HEK293 (cell line): Measurements from ENCODE around the gene TMEM45A.

Experiments
- CTCF ChIA-PET: fragments of 350-600 bp; formaldehyde crosslinking; extraction: SDS; loops from one replicate; lab custom pipeline; 2021; ENCODE audit warnings: antibody characterized with exemption; lab: Yijun Ruan, JAX
- POLR2A ChIA-PET: fragments of 300-600 bp; formaldehyde crosslinking; extraction: SDS; loops from one replicate; lab custom pipeline; 2020; ENCODE audit warnings: antibody characterized with exemption, inconsistent platforms; lab: Yijun Ruan, JAX
- H3K27ac ChIP-seq: fragments of 200-500 bp; sonication (Bioruptor generic); 2 replicates; pipeline ENCODE4 v1.5.1; 2014; ENCODE audit warnings: low read depth, low read length, control low read depth, inconsistent platforms; ENCODE audit errors: extremely low read depth
- H3K36me3 ChIP-seq, 2 experiments: fragments of 200-500 bp in 1 of 2; sonication (Bioruptor generic) in 1 of 2; 1 replicate in 1 of 2; 2 replicates in 1 of 2; pipeline ENCODE4 v1.5.1; 2014 to 2017; ENCODE audit warnings: inconsistent platforms in 2 of 2, low read length in 2 of 2; ENCODE audit not compliant: control insufficient read depth in 2 of 2, insufficient read depth in 1 of 2
- H3K4me1 ChIP-seq: fragments of 200-500 bp; sonication (Bioruptor generic); 2 replicates; pipeline ENCODE4 v1.5.1; 2014; ENCODE audit warnings: mild to moderate bottlenecking, low read length, inconsistent platforms; ENCODE audit not compliant: control insufficient read depth, insufficient read depth
- H3K4me3 ChIP-seq: 2 replicates; pipeline ENCODE4 v1.5.1; 2011; ENCODE audit warnings: low read depth, mild to moderate bottlenecking, control low read depth, low read length, moderate library complexity
- H3K9me3 ChIP-seq: fragments of 200-500 bp; sonication (Bioruptor generic); 2 replicates; pipeline ENCODE4 v1.5.1; 2014; ENCODE audit warnings: low read depth, low read length, inconsistent platforms; ENCODE audit not compliant: control insufficient read depth, insufficient read depth
- BCL11B ChIP-seq: fragments of 450-650 bp; formaldehyde crosslinking; IDR thresholded peaks from 2 replicates; pipeline ENCODE4 v1.5.1; 2016; ENCODE audit warnings: low read depth, missing biosample characterization, missing genetic modification characterization
- BCL6B ChIP-seq: fragments of 450-650 bp; formaldehyde crosslinking; IDR thresholded peaks from 2 replicates; pipeline ENCODE4 v1.5.1; 2017; ENCODE audit warnings: missing biosample characterization, missing genetic modification characterization
- GLI2 ChIP-seq: fragments of 450-650 bp; formaldehyde crosslinking; IDR thresholded peaks from 2 replicates; pipeline ENCODE4; 2017; ENCODE audit warnings: missing biosample characterization, missing genetic modification characterization, low read depth, borderline replicate concordance
- HIC1 ChIP-seq: fragments of 450-650 bp; formaldehyde crosslinking; IDR thresholded peaks from 2 replicates; pipeline ENCODE4 v1.5.1; 2016; ENCODE audit warnings: missing biosample characterization, missing genetic modification characterization
- HOXA7 ChIP-seq: sonication (generic); formaldehyde crosslinking; IDR thresholded peaks from 2 replicates; pipeline ENCODE4 v1.8.1; 2022; ENCODE audit warnings: missing genetic modification reagents, borderline replicate concordance
- IKZF3 ChIP-seq: fragments of 450-650 bp; IDR thresholded peaks from 2 replicates; pipeline ENCODE4 v1.5.0; 2018; ENCODE audit warnings: missing biosample characterization, mild to moderate bottlenecking, missing genetic modification characterization, moderate library complexity
- KLF1 ChIP-seq: fragments of 450-650 bp; formaldehyde crosslinking; IDR thresholded peaks from 2 replicates; pipeline ENCODE4 v1.5.1; 2016; ENCODE audit warnings: missing biosample characterization, missing genetic modification characterization
- KLF16 ChIP-seq: fragments of 450-650 bp; formaldehyde crosslinking; IDR thresholded peaks from 2 replicates; pipeline ENCODE4 v1.5.1; 2017; ENCODE audit warnings: missing biosample characterization, missing genetic modification characterization
- KLF9 ChIP-seq: fragments of 450-650 bp; formaldehyde crosslinking; IDR thresholded peaks from 2 replicates; pipeline ENCODE4 v1.5.1; 2016; ENCODE audit warnings: missing biosample characterization, missing genetic modification characterization, low read depth
- PATZ1 ChIP-seq: fragments of 450-650 bp; formaldehyde crosslinking; IDR thresholded peaks from 2 replicates; pipeline ENCODE4 v1.5.1; 2016; ENCODE audit warnings: missing biosample characterization, missing genetic modification characterization
- PRDM2 ChIP-seq: fragments of 450-650 bp; formaldehyde crosslinking; IDR thresholded peaks from 2 replicates; pipeline ENCODE4 v1.5.1; 2016; ENCODE audit warnings: missing biosample characterization, missing genetic modification characterization, borderline replicate concordance
- RBAK ChIP-seq: fragments of 450-650 bp; formaldehyde crosslinking; IDR thresholded peaks from 2 replicates; pipeline ENCODE4 v1.5.1; 2016; ENCODE audit warnings: missing biosample characterization, missing genetic modification characterization
- REPIN1 ChIP-seq: fragments of 450-650 bp; formaldehyde crosslinking; IDR thresholded peaks from 2 replicates; pipeline ENCODE4 v1.5.1; 2017; ENCODE audit warnings: missing biosample characterization, missing genetic modification characterization, low read depth
- ZNF169 ChIP-seq: fragments of 450-650 bp; formaldehyde crosslinking; IDR thresholded peaks from 2 replicates; pipeline ENCODE4 v1.5.1; 2016; ENCODE audit warnings: missing biosample characterization, missing genetic modification characterization
- ZNF23 ChIP-seq: fragments of 450-650 bp; formaldehyde crosslinking; IDR thresholded peaks from 2 replicates; pipeline ENCODE4 v1.5.1; 2016; ENCODE audit warnings: missing biosample characterization, missing genetic modification characterization, borderline replicate concordance
- ZNF433 ChIP-seq: fragments of 450-650 bp; formaldehyde crosslinking; IDR thresholded peaks from 2 replicates; pipeline ENCODE4 v1.5.1; 2016; ENCODE audit warnings: missing biosample characterization, missing genetic modification characterization, low read depth
- ZNF560 ChIP-seq: fragments of 450-650 bp; formaldehyde crosslinking; IDR thresholded peaks from 2 replicates; pipeline ENCODE4 v1.5.1; 2017; ENCODE audit warnings: missing biosample characterization, missing genetic modification characterization, borderline replicate concordance
- ZNF623 ChIP-seq: fragments of 450-650 bp; formaldehyde crosslinking; IDR thresholded peaks from 2 replicates; pipeline ENCODE4 v1.5.1; 2016; ENCODE audit warnings: missing biosample characterization, missing genetic modification characterization
- ZNF837 ChIP-seq: fragments of 450-650 bp; formaldehyde crosslinking; IDR thresholded peaks from 2 replicates; pipeline ENCODE4 v1.5.1; 2016; ENCODE audit warnings: missing biosample characterization, missing genetic modification characterization

TMEM45A gene

GRCh38 chr3:100545371-100545770, 53.0 kb downstream of the TMEM45A start (continued):
- TF ChIP-seq BCL6B = no peak
- TF ChIP-seq RBAK (tag by site-specific recombination) = no peak
- TF ChIP-seq, all 188 proteins: peak for 0

GRCh38 chr3:100546020-100546744, 53.8 kb downstream of the TMEM45A start:
- CTCF ChIA-PET = interaction anchor here (1.0 kb wide), 1 partner anchor 44 kb away, joined by 3 read pairs; no protein-coding TSS in a partner anchor
- no peak overlapping the region for H3K27ac ChIP-seq
- no peak overlapping the region for H3K4me3 ChIP-seq
- POLR2A ChIA-PET = no interaction called here
- TF ChIP-seq REPIN1 (tag by site-specific recombination) (no peak), ZNF433 (tag by site-specific recombination) (no peak)
- H3K36me3 ChIP-seq = no peaks in the 10 kb centered on the region
- H3K4me1 ChIP-seq = no peaks in the 10 kb centered on the region
- H3K9me3 ChIP-seq = no peaks in the 10 kb centered on the region

GRCh38 chr3:100548053-100548452, 55.6 kb downstream of the TMEM45A start:
- no peaks in the 10 kb centered on the region for H3K9me3 ChIP-seq
- POLR2A ChIA-PET = no interaction called here
- H3K4me3 ChIP-seq = no peak overlapping the region
- no peaks in the 10 kb centered on the region for H3K36me3 ChIP-seq
- CTCF ChIA-PET = interaction anchor here (0.7 kb wide), 1 partner anchor 43 kb away, joined by 3 read pairs; no protein-coding TSS in a partner anchor
- TF ChIP-seq ZNF837 (no peak), ZNF169 (no peak), KLF16 (tag by site-specific recombination) (no peak), ZNF623 (tag by site-specific recombination) (no peak), KLF9 (tag by site-specific recombination) (no peak), PRDM2 (no peak), ZNF560 (no peak), PATZ1 (tag by site-specific recombination) (no peak), IKZF3 (tag by site-specific recombination) (no peak), HOXA7 (CRISPR knock-in tag) (no peak), BCL11B (tag by site-specific recombination) (no peak), KLF1 (no peak), GLI2 (no peak), HIC1 (no peak), ZNF23 (tag by site-specific recombination) (no peak)
- H3K4me1 ChIP-seq = no peaks in the 10 kb centered on the region
- no peak overlapping the region for H3K27ac ChIP-seq
